Measurements from ENCODE around the gene MBNL2. TPM values are rescaled to one million over a fixed set of nuclear protein-coding genes. Genes with fewer than 3 reads are reported as not detected.

MBNL2 gene
- total and polyA plus RNA-seq, 7 donors = 11.8 to 110 (median 84.7) TPM

- no peak for TF ChIP-seq POLR2AphosphoS5 (IDR thresholded peaks at IDR 0.05)
- TF ChIP-seq EP300 (IDR thresholded peaks at IDR 0.05) = no peak
- no peak for TF ChIP-seq POLR2A (IDR thresholded peaks at IDR 0.05)
- no peak for TF ChIP-seq CTCF (IDR thresholded peaks at IDR 0.05)
- no peak for DNase-seq
- intact Hi-C loops (cut with DNase I) = no loop called here
Measured at GRCh38 chr13:97288486-97288900, 66.4 kb downstream of the MBNL2 start.

GRCh38 chr13:97289514-97290298 is 67.6 kb downstream of the MBNL2 start:
- Histone ChIP-seq H3K4me1 (peaks cover 0 to 83% (median 72%) of the 10 kb centered on the region in 4 donors), H3K4me3 (no peak overlapping the region), H3K27me3 (no peaks in the 10 kb centered on the region), H3K27ac (peak overlapping the region in 3 of 4 donors; percentile 10 to 75 (median 68)), H3K9me3 (no peaks in the 10 kb centered on the region), H3K36me3 (no peaks in the 10 kb centered on the region)
- TF ChIP-seq POLR2AphosphoS5 (IDR thresholded peaks at IDR 0.05) (no peak), POLR2A (IDR thresholded peaks at IDR 0.05) (no peak), EP300 (IDR thresholded peaks at IDR 0.05) (no peak), CTCF (IDR thresholded peaks at IDR 0.05) (no peak)
- no peak for DNase-seq
- 78 to 91% methylated on average over 4 of the region's 4 CpGs for WGBS, 2 donors
- intact Hi-C loops (cut with DNase I) = no loop called here

More at GRCh38 chr13:97288486-97288900, 66.4 kb downstream of the MBNL2 start:
- no peaks in the 10 kb centered on the region for H3K27me3 ChIP-seq
- peak overlapping the region in 3 of 4 donors; percentile 22 to 75 (median 48) for H3K27ac ChIP-seq
- peaks cover 0 to 82% (median 67%) of the 10 kb centered on the region in 4 donors for H3K4me1 ChIP-seq
- H3K4me3 ChIP-seq = no peak overlapping the region
- 99% methylated on average over 2 of the region's 2 CpGs for whole genome bisulfite sequencing, 2 donors
- no peaks in the 10 kb centered on the region for H3K36me3 ChIP-seq
- H3K9me3 ChIP-seq = no peaks in the 10 kb centered on the region

- Histone ChIP-seq H3K9me3 (no peaks in the 10 kb centered on the region), H3K4me1 (peaks cover 0 to 87% (median 71%) of the 10 kb centered on the region in 4 donors), H3K27me3 (no peaks in the 10 kb centered on the region), H3K4me3 (no peak overlapping the region), H3K36me3 (no peaks in the 10 kb centered on the region), H3K27ac (peak overlapping the region; percentile 11 to 80 (median 68))
- TF ChIP-seq POLR2A (IDR thresholded peaks at IDR 0.05) (no peak), POLR2AphosphoS5 (IDR thresholded peaks at IDR 0.05) (peak in 3 of 4 donors; percentile 49 to 68 (median 63)), EP300 (IDR thresholded peaks at IDR 0.05) (peak in 1 of 4 donors; percentile 37)
- intact Hi-C loops (cut with DNase I) = no loop called here
- WGBS, 2 donors = 51 to 66% methylated on average over 5 of the region's 5 CpGs
- DNase-seq = no peak
Measured at GRCh38 chr13:97295283-97296182, 73.4 kb downstream of the MBNL2 start.

- Histone ChIP-seq H3K4me3 (no peak overlapping the region), H3K9me3 (no peaks in the 10 kb centered on the region), H3K36me3 (no peaks in the 10 kb centered on the region), H3K27me3 (no peaks in the 10 kb centered on the region), H3K4me1 (peaks cover 0 to 90% (median 71%) of the 10 kb centered on the region in 4 donors), H3K27ac (peak overlapping the region in 3 of 4 donors; percentile 62 to 80 (median 75))
- TF ChIP-seq CTCF (IDR thresholded peaks at IDR 0.05) = no peak
- no peak for TF ChIP-seq POLR2A (IDR thresholded peaks at IDR 0.05)
- no peak for TF ChIP-seq EP300 (IDR thresholded peaks at IDR 0.05)
- no peak for TF ChIP-seq POLR2AphosphoS5 (IDR thresholded peaks at IDR 0.05)
- intact Hi-C loops (cut with DNase I) = no loop called here
- DNase-seq = no peak
Measured at GRCh38 chr13:97296740-97297139, 74.6 kb downstream of the MBNL2 start.

GRCh38 chr13:97298816-97299215 is 76.7 kb downstream of the MBNL2 start:
- no peaks in the 10 kb centered on the region for H3K36me3 ChIP-seq
- 88 to 91% methylated on average over 1 of the region's 1 CpG for WGBS, 2 donors
- intact Hi-C loops (cut with DNase I) = no loop called here
- no peak for TF ChIP-seq EP300 (IDR thresholded peaks at IDR 0.05)
- TF ChIP-seq POLR2AphosphoS5 (IDR thresholded peaks at IDR 0.05) = no peak
- TF ChIP-seq CTCF (IDR thresholded peaks at IDR 0.05) = no peak
- TF ChIP-seq POLR2A (IDR thresholded peaks at IDR 0.05) = no peak
- peak overlapping the region in 3 of 4 donors; percentile 29 to 80 (median 75) for H3K27ac ChIP-seq
- no peaks in the 10 kb centered on the region for H3K27me3 ChIP-seq
- H3K9me3 ChIP-seq = no peaks in the 10 kb centered on the region
- no peak overlapping the region for H3K4me3 ChIP-seq
- no peak for DNase-seq
- peaks cover 0 to 97% (median 76%) of the 10 kb centered on the region in 4 donors for H3K4me1 ChIP-seq
